HG03354 (cell line): ENCODE measurements around the gene PPP2R1A.
"Not testable (repeated sequence)": the region's sequence is repeated elsewhere in the genome, so short reads cannot be mapped to it uniquely, and the experiment has no call there.

Source experiments
- ATAC-seq: cut with Tn5 transposase; IDR thresholded peaks from one replicate; pipeline ENCODE4 v1.9.1; 2021; ENCODE audit warnings: mild to moderate bottlenecking; ENCODE audit not compliant: unreplicated experiment, poor library complexity, severe bottlenecking

PPP2R1A gene

GRCh38 chr19:52198678-52199077 is 8.8 kb downstream of the PPP2R1A start:
- ATAC-seq = no peak

- no peak for ATAC-seq
Observed at GRCh38 chr19:52200044-52200443, 10.2 kb downstream of the PPP2R1A start.

DNA sequence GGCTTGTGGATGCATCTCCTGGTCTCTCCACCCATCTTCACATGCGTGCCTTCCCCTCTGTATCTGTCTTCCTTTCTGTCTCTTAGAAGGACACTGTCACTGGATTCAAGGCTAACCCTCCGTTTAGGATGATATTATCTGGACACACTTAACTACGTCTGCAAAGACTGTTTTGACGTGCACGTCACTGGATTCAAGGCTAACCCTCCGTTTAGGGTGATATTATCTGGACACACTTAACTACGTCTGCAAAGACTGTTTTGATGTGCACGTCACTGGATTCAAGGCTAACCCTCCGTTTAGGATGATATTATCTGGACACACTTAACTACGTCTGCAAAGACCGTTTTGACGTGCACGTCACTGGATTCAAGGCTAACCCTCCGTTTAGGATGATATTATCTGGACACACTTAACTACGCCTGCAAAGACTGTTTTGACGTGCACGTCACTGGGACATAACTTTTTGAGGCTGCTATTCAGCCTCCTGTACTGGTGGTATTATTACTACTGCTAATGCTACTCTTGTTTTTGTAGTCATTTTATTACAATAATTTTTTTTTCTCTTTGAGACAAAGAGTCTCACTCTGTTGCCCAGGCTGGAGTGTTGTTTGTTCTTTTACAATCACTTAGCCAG is 11.0 kb downstream of the PPP2R1A start:
- ATAC-seq = not testable (repeated sequence)

DNA sequence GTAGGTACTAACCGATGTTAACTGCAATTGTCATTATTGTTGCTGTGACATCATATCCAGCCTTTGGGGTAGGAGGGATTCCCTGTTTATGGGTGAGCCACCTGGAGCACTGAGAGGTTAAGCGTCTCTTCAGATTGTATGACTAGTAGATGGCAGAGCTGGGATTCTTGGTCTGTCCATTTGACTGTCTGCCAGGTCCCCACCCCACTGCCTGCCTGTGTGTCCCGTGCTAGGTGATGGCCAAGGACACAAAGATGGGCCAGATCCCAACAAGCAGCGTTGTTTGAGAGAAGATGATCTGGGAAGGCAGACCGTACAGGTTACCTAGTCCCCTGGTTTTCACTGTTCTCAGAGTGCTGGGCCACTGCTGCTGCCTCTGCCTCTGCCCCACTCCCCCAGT is 16.6 kb downstream of the PPP2R1A start:
- ATAC-seq = no peak

DNA sequence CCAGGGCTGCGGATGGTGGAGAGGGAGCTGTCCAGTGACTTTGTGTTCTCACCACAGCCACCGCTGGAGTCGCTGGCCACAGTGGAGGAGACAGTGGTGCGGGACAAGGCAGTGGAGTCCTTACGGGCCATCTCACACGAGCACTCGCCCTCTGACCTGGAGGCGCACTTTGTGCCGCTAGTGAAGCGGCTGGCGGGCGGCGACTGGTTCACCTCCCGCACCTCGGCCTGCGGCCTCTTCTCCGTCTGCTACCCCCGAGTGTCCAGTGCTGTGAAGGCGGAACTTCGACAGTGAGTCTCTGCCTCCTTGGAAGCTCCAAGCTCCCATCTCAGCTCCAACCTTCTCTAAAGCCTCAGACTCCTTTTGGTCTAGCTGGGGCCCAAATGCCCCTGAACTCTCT is 21.4 kb downstream of the PPP2R1A start:
- ATAC-seq = no peak

DNA sequence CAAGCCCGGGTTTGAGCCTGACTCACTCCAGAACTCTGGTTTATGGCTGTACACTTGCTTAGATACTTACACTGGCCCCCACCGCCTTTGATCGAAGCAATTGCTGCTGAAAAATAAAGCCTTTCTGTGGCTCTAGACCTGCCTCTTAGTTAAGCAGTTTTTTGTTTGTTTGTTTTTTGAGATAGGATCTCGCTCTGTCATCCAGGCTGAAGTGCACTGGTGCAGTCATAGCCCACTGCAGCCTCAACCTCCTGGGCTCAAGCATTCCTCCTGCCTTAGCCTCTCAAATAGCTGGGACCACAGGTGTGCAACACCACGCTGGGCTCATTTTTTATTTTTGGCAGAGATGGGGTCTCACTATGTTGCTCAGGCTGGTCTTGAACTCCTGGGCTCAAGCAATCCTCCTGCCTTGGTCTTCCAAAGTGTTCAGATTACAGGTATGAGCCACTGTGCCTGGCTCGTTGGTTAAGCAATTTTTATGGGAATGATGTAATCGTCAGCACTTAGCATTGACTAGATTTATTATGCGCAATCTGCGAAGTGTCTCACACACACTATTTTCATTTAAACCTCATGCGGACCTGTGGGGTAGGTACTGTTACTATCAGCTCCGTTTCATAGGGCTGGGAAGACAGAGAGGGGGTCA is 22.2 kb downstream of the PPP2R1A start:
- ATAC-seq = no peak

DNA sequence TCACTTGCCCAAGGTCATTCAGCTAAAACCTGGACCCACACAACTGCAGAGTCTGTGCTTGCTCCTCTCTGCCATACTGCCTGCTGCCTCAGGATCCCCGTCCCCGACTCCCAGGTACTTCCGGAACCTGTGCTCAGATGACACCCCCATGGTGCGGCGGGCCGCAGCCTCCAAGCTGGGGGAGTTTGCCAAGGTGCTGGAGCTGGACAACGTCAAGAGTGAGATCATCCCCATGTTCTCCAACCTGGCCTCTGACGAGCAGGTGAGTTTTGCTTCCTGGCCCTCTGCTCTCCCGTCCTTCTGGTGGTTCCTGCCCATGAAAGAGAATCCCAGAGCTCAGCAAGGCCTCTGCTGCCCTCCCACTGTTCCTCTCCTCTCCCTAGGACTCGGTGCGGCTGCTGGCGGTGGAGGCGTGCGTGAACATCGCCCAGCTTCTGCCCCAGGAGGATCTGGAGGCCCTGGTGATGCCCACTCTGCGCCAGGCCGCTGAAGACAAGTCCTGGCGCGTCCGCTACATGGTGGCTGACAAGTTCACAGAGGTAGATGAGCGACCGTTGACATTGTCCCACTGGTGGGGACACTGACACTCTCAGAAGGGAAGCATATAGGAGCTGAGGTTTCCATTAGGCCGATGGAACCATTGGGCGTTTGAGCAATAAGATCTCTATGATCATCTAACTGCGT is 22.9 kb downstream of the PPP2R1A start:
- ATAC-seq = no peak

GRCh38 chr19:52214241-52214640 is 24.4 kb downstream of the PPP2R1A start:
- ATAC-seq = no peak

DNA sequence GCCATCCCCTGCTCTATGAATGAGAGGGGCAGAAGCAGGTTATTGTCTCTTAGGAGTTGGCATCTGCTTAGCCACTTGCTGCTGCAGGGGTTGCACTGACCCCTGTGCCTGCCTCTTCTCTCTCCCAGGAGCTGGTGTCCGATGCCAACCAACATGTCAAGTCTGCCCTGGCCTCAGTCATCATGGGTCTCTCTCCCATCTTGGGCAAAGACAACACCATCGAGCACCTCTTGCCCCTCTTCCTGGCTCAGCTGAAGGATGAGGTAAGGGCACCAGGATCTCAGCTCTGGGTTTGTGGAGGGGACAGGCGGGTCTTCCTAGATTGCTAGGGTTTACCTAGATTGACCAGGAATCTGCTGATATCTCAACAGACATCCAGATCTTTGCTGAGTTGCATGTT is 26.5 kb downstream of the PPP2R1A start:
- ATAC-seq = no peak

GRCh38 chr19:52217576-52217975 is 27.7 kb downstream of the PPP2R1A start:
- no peak for ATAC-seq

- ATAC-seq = no peak
Observed at GRCh38 chr19:52219611-52220010, 29.8 kb downstream of the PPP2R1A start.

DNA sequence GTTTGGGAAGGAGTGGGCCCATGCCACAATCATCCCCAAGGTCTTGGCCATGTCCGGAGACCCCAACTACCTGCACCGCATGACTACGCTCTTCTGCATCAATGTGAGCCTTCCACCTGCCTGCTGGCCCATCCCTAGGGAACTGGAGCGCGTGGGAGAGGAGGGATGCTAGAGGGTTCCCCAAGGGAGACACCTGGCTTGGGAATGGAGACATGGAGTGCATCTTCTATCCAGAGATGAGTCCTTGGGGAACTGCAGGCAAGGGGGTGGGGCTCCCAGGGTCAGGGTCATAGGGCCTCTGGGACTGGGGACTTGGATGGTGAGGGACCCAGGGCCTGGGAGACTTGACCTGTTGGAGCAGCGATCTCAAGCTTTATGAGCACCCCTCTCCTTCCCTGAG is 31.2 kb downstream of the PPP2R1A start:
- no peak for ATAC-seq

DNA sequence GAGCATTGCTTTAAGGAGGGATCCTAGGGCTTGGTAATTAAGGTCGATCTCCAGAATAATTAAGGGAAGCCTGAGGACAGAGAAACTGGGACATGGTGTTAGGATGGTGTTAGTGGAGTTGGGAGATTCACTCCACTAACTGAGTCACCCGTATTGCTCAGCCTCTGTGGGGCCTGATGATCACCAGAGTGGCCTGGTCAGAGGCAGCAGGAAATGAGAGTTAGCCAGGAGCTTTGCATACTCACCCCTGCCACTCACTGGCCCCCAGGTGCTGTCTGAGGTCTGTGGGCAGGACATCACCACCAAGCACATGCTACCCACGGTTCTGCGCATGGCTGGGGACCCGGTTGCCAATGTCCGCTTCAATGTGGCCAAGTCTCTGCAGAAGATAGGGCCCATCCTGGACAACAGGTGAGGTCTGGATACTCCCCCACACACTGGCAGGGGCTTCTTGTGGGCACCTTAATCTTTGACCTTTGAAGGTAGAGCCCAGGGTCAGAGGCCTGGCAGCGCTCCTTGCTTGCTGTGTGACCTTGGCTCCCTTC is 32.1 kb downstream of the PPP2R1A start:
- ATAC-seq = no peak

DNA sequence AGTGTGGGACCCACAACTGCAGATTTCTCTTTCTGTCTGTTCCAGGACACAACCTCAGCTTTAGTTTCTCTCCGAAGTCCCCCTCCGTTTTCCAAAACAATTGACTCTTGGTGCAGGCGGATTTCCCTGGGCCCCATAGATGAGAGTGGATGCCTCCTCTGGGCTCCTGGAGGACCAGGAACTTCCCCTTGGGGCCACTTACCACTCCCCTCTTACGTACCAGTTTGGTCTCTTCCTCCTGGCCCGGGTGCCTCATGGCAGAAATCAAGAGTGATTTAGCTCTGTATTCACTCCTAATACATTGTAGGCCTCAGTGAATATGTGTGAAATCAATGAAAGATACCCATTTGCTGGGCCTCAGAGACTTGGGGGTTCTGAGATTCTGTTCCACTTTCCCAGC is 34.4 kb downstream of the PPP2R1A start:
- no peak for ATAC-seq

DNA sequence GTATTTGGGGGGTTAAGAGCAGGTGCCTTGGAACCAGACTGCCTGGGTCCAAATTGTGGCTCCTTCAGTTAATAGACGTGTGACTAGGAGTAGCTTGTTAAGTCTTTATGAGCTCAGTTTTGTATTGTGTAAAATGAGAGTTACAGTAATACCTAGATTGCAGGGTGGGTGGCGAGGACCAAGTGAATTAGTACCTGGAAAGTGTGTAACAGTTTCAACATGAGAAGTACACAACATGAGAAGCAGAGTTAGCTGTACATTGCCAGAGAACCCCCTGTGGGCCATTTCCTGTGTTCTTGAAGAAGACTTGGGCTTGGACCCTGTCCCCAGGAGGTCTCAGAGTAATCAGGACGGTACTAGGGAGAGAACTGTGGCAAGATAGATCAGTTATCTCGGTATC is 36.8 kb downstream of the PPP2R1A start:
- no peak for ATAC-seq

- no peak for ATAC-seq
Observed at GRCh38 chr19:52227196-52227940, 37.5 kb downstream of the PPP2R1A start.

DNA sequence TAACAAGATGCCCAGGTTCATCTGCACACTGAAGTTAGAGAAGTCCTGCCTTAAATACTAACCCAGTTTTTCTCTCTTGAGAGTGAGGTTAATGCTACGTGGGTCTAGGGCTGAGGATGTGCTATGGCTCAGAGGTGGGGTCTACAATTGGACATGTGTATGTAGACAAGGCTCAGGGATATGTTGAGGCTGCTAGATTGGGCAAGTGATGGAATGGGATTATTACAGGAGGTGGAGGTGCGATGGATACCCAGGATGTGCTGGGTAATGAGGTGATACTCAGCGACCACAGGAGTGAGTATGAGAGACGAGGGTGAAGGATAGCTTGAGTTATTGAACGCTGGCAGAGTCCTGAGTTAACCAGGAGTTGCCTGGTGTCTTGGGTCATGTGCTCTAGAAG is 38.1 kb downstream of the PPP2R1A start:
- ATAC-seq = no peak

DNA sequence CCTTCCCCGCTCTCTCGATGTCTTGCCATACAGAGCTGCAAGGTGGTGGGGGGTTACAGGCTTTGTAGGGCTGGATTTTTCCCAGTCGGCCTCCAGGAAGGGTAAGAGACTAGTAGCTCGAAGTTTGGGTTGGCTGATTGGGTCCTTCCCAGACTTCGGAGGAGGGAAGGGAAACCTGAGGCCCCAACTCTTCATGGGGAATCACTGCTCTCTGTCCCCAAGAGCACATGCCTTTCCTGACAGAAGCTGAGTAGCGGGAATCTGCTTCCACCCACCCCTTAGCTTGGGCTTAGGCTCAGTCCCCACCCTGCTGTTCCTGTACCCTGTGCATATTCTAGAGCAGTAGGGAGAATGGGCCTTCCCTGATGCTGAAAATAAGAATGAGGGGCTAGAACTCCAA is 39.7 kb downstream of the PPP2R1A start:
- no peak for ATAC-seq

DNA sequence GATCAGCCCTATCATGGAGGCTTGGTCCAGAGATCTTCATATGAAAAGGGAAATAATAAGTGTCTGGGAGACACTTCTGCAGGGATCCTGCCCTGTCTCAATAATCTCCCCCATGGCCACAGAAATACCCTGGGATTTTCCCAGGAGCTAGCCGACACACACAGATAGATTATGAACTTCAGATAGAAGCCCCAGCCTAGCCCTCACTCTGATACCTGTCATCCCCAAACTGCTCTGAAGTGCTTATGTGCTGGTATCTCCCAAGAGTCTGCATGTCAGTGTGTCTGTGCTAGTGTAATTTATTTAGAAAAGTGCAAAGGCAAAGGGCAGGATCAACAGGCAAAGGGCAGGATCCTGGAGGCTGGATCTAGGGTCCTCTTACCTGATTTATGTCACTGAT is 40.8 kb downstream of the PPP2R1A start:
- no peak for ATAC-seq

- no peak for ATAC-seq
Observed at GRCh38 chr19:52231154-52231910, 41.5 kb downstream of the PPP2R1A start.
